ENCODE results near the gene CITED1. TPM values are rescaled to one million over a fixed set of nuclear protein-coding genes. Genes with fewer than 3 reads are reported as not detected.

Gene CITED1
- total and polyA plus RNA-seq, 12 donors, result 0.20 to 0.83 (median 0.53) TPM; not detected in 9

DNA sequence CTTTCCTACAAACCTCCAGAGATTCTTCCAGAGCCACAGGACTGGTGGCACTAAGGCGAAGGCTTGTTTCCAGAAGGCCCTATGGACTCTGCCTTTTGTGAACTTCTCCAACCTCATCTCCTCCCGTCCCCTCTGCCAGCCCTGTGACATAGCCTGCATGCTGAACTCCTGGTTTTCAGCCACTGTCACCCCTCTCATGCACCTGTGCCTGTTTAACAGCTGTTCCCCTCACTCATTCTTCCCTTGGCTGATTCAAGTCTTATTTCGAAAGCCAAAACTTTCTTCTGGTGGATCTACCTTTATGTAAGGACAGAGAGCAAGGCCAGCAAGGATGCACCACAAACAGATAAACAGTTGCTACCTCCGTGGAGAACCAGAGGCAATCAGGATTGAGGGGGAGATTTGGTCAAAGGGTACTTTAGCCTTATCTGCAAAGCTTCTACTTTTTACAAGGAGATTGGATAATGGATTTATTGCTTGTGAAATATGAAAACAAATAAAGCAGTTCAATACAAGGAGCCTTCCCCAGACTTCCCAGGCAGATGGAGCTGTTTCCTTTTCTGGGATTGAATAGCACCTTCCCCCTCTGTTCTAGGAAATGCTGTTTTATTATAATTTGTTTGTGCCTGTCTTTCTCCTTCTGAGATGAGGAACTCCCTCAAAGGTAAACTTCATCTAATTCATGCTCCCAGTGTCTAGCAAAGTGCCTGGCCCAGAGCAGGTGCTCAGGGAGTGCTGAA lies 5.7 kb downstream of the CITED1 start:
- peaks cover 0 to 98% (median 0%) of the 10 kb centered on the region in 7 donors for H3K27me3 ChIP-seq
- ATAC-seq (no peak), DNase-seq (no peak)
- TF ChIP-seq, protein P1, sequence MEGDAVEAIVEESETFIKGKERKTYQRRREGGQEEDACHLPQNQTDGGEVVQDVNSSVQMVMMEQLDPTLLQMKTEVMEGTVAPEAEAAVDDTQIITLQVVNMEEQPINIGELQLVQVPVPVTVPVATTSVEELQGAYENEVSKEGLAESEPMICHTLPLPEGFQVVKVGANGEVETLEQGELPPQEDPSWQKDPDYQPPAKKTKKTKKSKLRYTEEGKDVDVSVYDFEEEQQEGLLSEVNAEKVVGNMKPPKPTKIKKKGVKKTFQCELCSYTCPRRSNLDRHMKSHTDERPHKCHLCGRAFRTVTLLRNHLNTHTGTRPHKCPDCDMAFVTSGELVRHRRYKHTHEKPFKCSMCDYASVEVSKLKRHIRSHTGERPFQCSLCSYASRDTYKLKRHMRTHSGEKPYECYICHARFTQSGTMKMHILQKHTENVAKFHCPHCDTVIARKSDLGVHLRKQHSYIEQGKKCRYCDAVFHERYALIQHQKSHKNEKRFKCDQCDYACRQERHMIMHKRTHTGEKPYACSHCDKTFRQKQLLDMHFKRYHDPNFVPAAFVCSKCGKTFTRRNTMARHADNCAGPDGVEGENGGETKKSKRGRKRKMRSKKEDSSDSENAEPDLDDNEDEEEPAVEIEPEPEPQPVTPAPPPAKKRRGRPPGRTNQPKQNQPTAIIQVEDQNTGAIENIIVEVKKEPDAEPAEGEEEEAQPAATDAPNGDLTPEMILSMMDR (IDR thresholded peaks at IDR 0.05), result no peak
- no peaks in the 10 kb centered on the region for H3K9me3 ChIP-seq
- no peak overlapping the region for H3K4me3 ChIP-seq
- H3K4me1 ChIP-seq, result peaks cover 0 to 5% (median 3%) of the 10 kb centered on the region in 9 donors
- H3K36me3 ChIP-seq, result no peaks in the 10 kb centered on the region
- 94 to 97% methylated on average over 4 of the region's 4 CpGs for WGBS, 2 donors
- intact Hi-C loops (cut with DNase I), result loop anchor here in 3 of 10 donors (5.0 to 10.0 kb wide), 2 partner anchors 237 to 245 kb away; no protein-coding TSS in a partner anchor
- no peak overlapping the region for H3K27ac ChIP-seq

DNA sequence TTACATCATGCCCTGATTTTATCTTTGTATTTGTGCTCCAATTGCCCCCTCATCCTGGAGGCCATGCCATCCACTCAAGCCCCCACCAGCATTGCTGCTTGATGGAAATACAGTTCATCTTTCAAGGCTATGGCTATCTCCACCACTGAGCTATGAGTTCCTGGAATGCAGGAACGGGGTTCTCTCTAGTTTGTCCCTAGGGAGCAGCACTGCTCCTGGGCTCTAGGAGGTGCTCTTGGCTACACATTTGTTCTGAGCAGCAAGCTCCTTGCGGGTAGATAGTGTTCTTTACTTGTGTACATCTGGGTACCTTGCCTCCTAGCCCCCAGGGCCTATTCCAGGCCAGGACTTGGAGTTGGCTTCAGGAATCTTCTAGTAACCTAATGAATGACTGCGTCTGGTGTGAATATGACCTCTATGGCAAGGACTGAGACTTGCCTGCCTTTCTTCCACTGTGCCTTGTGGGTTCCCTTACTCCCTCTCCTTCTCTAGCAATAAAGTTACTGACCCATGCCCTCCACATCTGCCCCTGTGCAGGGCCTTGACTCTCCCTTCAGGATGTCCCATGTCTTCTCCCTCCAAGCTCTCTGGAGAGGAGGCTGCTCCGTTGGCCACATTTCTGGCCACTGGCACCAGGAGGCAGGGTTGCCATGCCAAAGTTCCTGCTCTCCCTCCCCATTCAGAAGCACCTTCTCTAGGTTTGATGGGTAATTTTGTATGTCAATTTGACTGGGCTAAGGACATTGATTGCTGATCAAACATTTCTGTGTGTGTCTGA lies 7.6 kb downstream of the CITED1 start:
- no peak for DNase-seq
- peak in 1 of 8 donors; percentile 37 for ATAC-seq
- Histone ChIP-seq H3K4me1 (no peaks in the 10 kb centered on the region), H3K4me3 (no peak overlapping the region), H3K36me3 (no peaks in the 10 kb centered on the region), H3K27ac (no peak overlapping the region), H3K27me3 (peaks cover 0 to 95% (median 0%) of the 10 kb centered on the region in 7 donors), H3K9me3 (no peaks in the 10 kb centered on the region)
- 35 to 39% methylated on average over 4 of the region's 4 CpGs for WGBS, 2 donors
- intact Hi-C loops (cut with DNase I), result no loop called here
- TF ChIP-seq, protein P1 (IDR thresholded peaks at IDR 0.05), result peak in 4 of 9 donors; percentile 7 to 34 (median 31)

DNA sequence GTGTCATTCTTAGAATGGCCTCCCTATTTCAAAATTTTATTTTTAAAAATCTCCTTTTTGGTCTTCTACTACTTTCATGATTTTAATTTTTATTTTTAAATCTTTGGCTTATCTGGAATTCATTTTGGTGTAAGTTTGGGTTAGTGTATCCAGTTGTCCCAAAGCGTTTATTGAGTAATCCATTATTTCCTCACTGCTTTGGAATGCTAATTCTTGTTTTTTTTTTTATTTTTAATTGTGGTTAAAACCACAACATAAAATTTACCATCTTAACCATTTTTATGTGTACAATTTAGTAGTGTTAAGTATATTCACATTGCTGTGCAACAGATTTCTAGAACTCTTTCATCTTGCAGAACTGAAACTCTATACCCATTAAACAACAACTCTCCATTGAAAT lies 8.7 kb downstream of the CITED1 start:
- H3K27ac ChIP-seq, result no peak overlapping the region
- TF ChIP-seq, protein P1 (IDR thresholded peaks at IDR 0.05), result no peak
- intact Hi-C loops (cut with DNase I), result no loop called here
- H3K9me3 ChIP-seq, result peaks cover 0 to 3% (median 0%) of the 10 kb centered on the region in 11 donors
- no peak for DNase-seq
- H3K4me3 ChIP-seq, result no peak overlapping the region
- 85 to 88% methylated on average over 1 of the region's 1 CpG for WGBS, 2 donors
- no peak for ATAC-seq
- no peaks in the 10 kb centered on the region for H3K4me1 ChIP-seq
- H3K36me3 ChIP-seq, result no peaks in the 10 kb centered on the region
- peaks cover 0 to 95% (median 0%) of the 10 kb centered on the region in 7 donors for H3K27me3 ChIP-seq

DNA sequence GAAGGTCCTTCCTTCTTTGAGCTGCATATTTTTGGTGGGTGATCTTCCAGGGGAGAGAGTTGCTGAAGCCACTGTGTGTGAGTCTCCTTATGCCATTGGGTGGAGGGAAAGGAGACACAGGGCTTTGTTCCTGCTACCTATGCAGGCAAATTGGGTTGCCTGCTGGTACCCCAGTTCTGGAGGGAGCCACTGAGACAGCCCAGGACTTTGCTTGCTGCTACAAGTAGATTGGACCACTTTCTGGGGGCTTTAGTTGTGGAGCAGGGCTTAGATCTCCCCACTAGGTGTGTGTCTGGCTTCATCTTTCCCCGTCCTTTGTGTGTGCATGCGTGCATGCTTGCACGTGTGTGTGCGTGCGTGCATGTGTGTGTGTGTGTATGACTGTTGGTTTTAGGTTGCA lies 10.0 kb downstream of the CITED1 start:
- peaks cover 0 to 95% (median 0%) of the 10 kb centered on the region in 7 donors for H3K27me3 ChIP-seq
- H3K4me1 ChIP-seq, result no peaks in the 10 kb centered on the region
- intact Hi-C loops (cut with DNase I), result no loop called here
- no peak for DNase-seq
- WGBS, 2 donors, result 81 to 93% methylated on average over 5 of the region's 5 CpGs
- H3K36me3 ChIP-seq, result no peaks in the 10 kb centered on the region
- no peak overlapping the region for H3K4me3 ChIP-seq
- peaks cover 0 to 7% (median 0%) of the 10 kb centered on the region in 11 donors for H3K9me3 ChIP-seq
- H3K27ac ChIP-seq, result no peak overlapping the region
- ATAC-seq, result no peak
- TF ChIP-seq, protein P1 (IDR thresholded peaks at IDR 0.05), result no peak
